ENCODE results near the gene TPM4. TPM values are rescaled to one million over a fixed set of nuclear protein-coding genes. Genes with fewer than 3 reads are reported as not detected.

The TPM4 gene
- total RNA-seq, 2 donors from 2014 or later: 162 to 171 TPM

DNA sequence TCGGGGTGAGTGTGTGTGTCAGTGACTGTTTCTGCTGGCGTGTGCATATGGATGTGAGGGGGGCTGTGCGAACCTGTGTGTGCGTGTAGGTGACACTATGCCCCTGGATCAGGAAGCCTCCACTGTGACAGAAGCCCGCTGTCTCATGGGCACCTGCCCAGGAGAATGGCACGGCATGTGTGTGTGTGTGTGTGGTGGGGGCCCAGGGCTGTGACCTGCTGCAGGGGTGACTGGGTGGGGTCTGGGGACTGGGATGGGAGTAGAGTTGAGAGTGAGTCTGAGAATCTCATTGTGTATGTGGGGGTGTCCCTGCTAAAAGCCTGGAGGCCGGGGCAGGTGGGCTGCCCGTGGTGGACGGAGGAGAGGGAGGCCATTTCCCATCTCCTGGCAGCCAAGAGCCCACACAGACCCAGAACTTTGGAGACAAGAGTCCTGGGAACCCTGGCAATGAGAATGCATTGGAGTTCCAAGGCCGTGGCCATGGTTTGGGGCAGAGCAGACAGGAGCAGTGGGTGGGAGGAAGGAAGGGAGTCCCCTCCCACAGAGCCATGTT, 6.4 kb upstream of the TPM4 start:
- H3K9me3 ChIP-seq: no peaks in the 10 kb centered on the region
- H3K27ac ChIP-seq: peak overlapping the region in 2 of 4 donors; percentile 58
- H3K36me3 ChIP-seq (replicated peaks in 1 of 2; ENCODE audit: insufficient read depth in 1 of 2, low read depth in 2 of 2): no peaks in the 10 kb centered on the region
- DNase-seq (no peak), ATAC-seq (no peak)
- no peak overlapping the region for H3K4me3 ChIP-seq
- no peaks in the 10 kb centered on the region for H3K27me3 ChIP-seq
- H3K4me1 ChIP-seq: peaks cover 6% of the 10 kb centered on the region
- 67 to 81% methylated on average over 8 to 10 of the region's 10 CpGs for WGBS, 2 donors
- no peak for TF ChIP-seq POLR2A (IDR thresholded peaks at IDR 0.05)
- TF ChIP-seq CTCF (IDR thresholded peaks at IDR 0.05): no peak
- intact Hi-C loops (cut with DNase I): no loop called here

- intact Hi-C loops (cut with DNase I): no loop called here
- H3K4me1 ChIP-seq: peaks cover 6% of the 10 kb centered on the region
- no peaks in the 10 kb centered on the region for H3K9me3 ChIP-seq
- no peaks in the 10 kb centered on the region for H3K27me3 ChIP-seq
- H3K27ac ChIP-seq: peak overlapping the region in 2 of 4 donors; percentile 58
- ATAC-seq: peak; percentile 29
- TF ChIP-seq CTCF (IDR thresholded peaks at IDR 0.05) (no peak), POLR2A (IDR thresholded peaks at IDR 0.05) (no peak)
- WGBS, 2 donors: 41 to 68% methylated on average over 15 to 16 of the region's 16 CpGs
- no peaks in the 10 kb centered on the region for H3K36me3 ChIP-seq (replicated peaks in 1 of 2; ENCODE audit: insufficient read depth in 1 of 2, low read depth in 2 of 2)
- DNase-seq: peak; percentile 37 to 74 (median 57)
- no peak overlapping the region for H3K4me3 ChIP-seq
Measured at GRCh38 chr19:16070366-16070990, 5.8 kb upstream of the TPM4 start.

GRCh38 chr19:16071072-16071691, 5.1 kb upstream of the TPM4 start:
- TF ChIP-seq CTCF (IDR thresholded peaks at IDR 0.05) (no peak), POLR2A (IDR thresholded peaks at IDR 0.05) (no peak)
- DNase-seq (no peak), ATAC-seq (no peak)
- Histone ChIP-seq H3K27ac (peak overlapping the region in 2 of 4 donors; percentile 58), H3K27me3 (no peaks in the 10 kb centered on the region), H3K9me3 (no peaks in the 10 kb centered on the region), H3K4me3 (no peak overlapping the region), H3K4me1 (peaks cover 9% of the 10 kb centered on the region), H3K36me3 (replicated peaks in 1 of 2; ENCODE audit: insufficient read depth in 1 of 2, low read depth in 2 of 2) (no peaks in the 10 kb centered on the region)
- intact Hi-C loops (cut with DNase I): no loop called here
- WGBS, 2 donors: 78 to 83% methylated on average over 8 to 9 of the region's 9 CpGs

DNA sequence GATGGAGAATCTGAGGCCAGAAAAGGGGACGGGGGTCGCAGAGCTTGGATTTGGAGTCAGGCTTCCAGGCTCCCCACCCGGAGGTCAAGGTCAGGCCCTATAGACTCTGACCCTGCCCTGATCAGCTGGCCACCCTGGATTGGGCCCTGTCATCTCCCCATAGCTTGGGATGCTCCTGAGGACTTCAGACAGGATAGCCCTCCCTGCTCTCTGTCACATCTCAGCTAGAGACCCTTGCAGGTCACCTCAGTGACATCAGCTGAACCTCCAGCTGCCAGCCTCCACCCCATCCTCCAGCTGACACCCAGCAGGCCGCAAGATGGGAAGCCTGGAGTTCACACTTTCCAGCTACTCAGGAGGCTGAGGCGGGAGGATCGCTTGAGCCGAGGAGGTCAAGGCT, 2.8 kb upstream of the TPM4 start:
- Histone ChIP-seq H3K36me3 (replicated peaks in 1 of 2; ENCODE audit: insufficient read depth in 1 of 2, low read depth in 2 of 2) (no peaks in the 10 kb centered on the region), H3K27me3 (no peaks in the 10 kb centered on the region), H3K4me3 (no peak overlapping the region), H3K4me1 (peaks cover 22% of the 10 kb centered on the region), H3K9me3 (no peaks in the 10 kb centered on the region), H3K27ac (no peak overlapping the region)
- ATAC-seq (no peak), DNase-seq (no peak)
- TF ChIP-seq POLR2A (IDR thresholded peaks at IDR 0.05): no peak
- no peak for TF ChIP-seq CTCF (IDR thresholded peaks at IDR 0.05)
- intact Hi-C loops (cut with DNase I): no loop called here
- WGBS, 2 donors: 50 to 68% methylated on average over 3 to 7 of the region's 7 CpGs

Data from body of pancreas (tissue), 4 donors.